ENCODE data around the gene XPOT.

DNA sequence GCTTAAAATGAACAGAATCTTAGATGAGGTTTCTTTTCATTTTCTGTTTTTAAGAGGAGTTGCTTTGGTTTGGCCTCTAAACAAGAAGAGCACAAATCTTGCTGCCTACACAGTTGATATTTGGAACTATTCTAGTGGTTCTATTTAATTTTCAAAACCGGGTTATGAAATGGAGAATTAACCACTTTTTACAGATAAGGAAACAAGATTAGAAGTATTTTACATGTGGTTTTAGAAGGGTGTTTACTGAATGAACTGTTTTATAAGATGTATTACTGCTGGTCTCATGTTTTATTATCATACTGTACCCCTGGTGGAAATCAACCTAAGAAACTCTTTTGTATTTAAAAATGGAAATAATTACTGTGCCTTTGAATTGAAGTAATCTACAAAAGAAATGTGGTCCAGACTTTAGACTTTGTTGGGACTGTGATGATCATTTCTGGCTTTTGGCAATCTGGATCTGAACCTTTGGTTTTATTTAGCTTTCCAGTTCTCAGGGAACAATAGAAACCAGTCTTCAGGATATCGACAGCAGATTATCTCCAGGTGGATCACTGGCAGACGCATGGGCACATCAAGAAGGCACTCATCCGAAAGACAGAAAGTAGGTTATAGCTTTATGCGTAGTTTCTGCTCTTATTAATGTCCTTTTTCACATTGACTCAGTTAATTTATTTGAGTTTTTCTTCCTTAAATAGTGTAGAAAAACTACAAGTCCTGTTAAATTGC lies 91.0 kb downstream of the XPOT start:
- no peak for TF ChIP-seq TCF12 (IDR thresholded peaks at IDR 0.05; ENCODE audit: low read depth)
- TF ChIP-seq RAD21 (IDR thresholded peaks at IDR 0.05; ENCODE audit: low read depth) = no peak
- TF ChIP-seq, protein P1, sequence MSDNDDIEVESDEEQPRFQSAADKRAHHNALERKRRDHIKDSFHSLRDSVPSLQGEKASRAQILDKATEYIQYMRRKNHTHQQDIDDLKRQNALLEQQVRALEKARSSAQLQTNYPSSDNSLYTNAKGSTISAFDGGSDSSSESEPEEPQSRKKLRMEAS (IDR thresholded peaks at IDR 0.05) = no peak
- TF ChIP-seq, protein P2, sequence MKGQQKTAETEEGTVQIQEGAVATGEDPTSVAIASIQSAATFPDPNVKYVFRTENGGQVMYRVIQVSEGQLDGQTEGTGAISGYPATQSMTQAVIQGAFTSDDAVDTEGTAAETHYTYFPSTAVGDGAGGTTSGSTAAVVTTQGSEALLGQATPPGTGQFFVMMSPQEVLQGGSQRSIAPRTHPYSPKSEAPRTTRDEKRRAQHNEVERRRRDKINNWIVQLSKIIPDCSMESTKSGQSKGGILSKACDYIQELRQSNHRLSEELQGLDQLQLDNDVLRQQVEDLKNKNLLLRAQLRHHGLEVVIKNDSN (IDR thresholded peaks at IDR 0.05) = no peak
- TF ChIP-seq, protein P3, sequence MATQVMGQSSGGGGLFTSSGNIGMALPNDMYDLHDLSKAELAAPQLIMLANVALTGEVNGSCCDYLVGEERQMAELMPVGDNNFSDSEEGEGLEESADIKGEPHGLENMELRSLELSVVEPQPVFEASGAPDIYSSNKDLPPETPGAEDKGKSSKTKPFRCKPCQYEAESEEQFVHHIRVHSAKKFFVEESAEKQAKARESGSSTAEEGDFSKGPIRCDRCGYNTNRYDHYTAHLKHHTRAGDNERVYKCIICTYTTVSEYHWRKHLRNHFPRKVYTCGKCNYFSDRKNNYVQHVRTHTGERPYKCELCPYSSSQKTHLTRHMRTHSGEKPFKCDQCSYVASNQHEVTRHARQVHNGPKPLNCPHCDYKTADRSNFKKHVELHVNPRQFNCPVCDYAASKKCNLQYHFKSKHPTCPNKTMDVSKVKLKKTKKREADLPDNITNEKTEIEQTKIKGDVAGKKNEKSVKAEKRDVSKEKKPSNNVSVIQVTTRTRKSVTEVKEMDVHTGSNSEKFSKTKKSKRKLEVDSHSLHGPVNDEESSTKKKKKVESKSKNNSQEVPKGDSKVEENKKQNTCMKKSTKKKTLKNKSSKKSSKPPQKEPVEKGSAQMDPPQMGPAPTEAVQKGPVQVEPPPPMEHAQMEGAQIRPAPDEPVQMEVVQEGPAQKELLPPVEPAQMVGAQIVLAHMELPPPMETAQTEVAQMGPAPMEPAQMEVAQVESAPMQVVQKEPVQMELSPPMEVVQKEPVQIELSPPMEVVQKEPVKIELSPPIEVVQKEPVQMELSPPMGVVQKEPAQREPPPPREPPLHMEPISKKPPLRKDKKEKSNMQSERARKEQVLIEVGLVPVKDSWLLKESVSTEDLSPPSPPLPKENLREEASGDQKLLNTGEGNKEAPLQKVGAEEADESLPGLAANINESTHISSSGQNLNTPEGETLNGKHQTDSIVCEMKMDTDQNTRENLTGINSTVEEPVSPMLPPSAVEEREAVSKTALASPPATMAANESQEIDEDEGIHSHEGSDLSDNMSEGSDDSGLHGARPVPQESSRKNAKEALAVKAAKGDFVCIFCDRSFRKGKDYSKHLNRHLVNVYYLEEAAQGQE (IDR thresholded peaks at IDR 0.05; ENCODE audit: low read depth) = no peak
- no peak for TF ChIP-seq TAF1 (IDR thresholded peaks at IDR 0.05; ENCODE audit: low read depth)
- no peak for TF ChIP-seq CEBPB (IDR thresholded peaks at IDR 0.05)
- TF ChIP-seq TEAD4 (IDR thresholded peaks at IDR 0.05) = no peak
- TF ChIP-seq ZBTB7A (IDR thresholded peaks at IDR 0.05; ENCODE audit: low read depth) = no peak
- no peak for TF ChIP-seq CREB1 (IDR thresholded peaks at IDR 0.05; ENCODE audit: low read depth)

All from Ishikawa (cell line).